DOHH2 (cell line): Measurements from ENCODE around the gene CIAPIN1.

Experiments
- H3F3A ChIP-seq: fragments of 200-600 bp; sonication (generic), shearing (Covaris generic); 2 replicates; pipeline ENCODE4 v1.6.0; 2016; ENCODE audit warnings: antibody characterized with exemption, mild to moderate bottlenecking; ENCODE audit not compliant: control insufficient read depth, insufficient read depth
- H3K27ac ChIP-seq: fragments of 200-600 bp; sonication (generic); 2 replicates; pipeline ENCODE4 v1.5.1; 2014; ENCODE audit warnings: low read depth, mild to moderate bottlenecking, low read length, moderate library complexity
- H3K27me3 ChIP-seq: fragments of 200-600 bp; sonication (generic); 2 replicates; pipeline ENCODE4 v1.6.1; 2014; ENCODE audit warnings: mild to moderate bottlenecking, low read length, mixed read lengths; ENCODE audit not compliant: control insufficient read depth
- H3K36me3 ChIP-seq: fragments of 200-600 bp; sonication (generic); 2 replicates; pipeline ENCODE4 v1.6.1; 2014; ENCODE audit warnings: mild to moderate bottlenecking, low read length, moderate library complexity, mixed read lengths; ENCODE audit not compliant: control insufficient read depth
- H3K4me1 ChIP-seq: fragments of 200-600 bp; sonication (generic); 2 replicates; pipeline ENCODE4 v1.6.1; 2014; ENCODE audit warnings: mild to moderate bottlenecking, low read length, mixed read lengths; ENCODE audit not compliant: control insufficient read depth
- H3K4me2 ChIP-seq: fragments of 200-600 bp; sonication (generic); 2 replicates; pipeline ENCODE4 v1.6.0; 2014; ENCODE audit warnings: mild to moderate bottlenecking, low read length, moderate library complexity
- H3K4me3 ChIP-seq: fragments of 200-600 bp; sonication (generic); 2 replicates; pipeline ENCODE4 v1.5.1; 2014; ENCODE audit warnings: mild to moderate bottlenecking, low read length, mixed read lengths
- H3K79me2 ChIP-seq: fragments of 200-600 bp; sonication (generic); 2 replicates; pipeline ENCODE4 v1.6.1; 2014; ENCODE audit warnings: mild to moderate bottlenecking, low read length, mixed read lengths; ENCODE audit not compliant: control insufficient read depth
- H3K9me2 ChIP-seq: fragments of 200-600 bp; sonication (generic); replicated peaks from 2 replicates; pipeline ENCODE4 v1.6.1; 2014; ENCODE audit warnings: mild to moderate bottlenecking, low read length, mixed read lengths; ENCODE audit not compliant: control insufficient read depth
- H3K9me3 ChIP-seq: fragments of 200-600 bp; sonication (generic); 2 replicates; pipeline ENCODE4 v1.6.1; 2014; ENCODE audit warnings: antibody characterized with exemption, low read length, mixed read lengths; ENCODE audit not compliant: control insufficient read depth, insufficient read depth
- H4K20me1 ChIP-seq: fragments of 200-600 bp; sonication (generic); 2 replicates; pipeline ENCODE4 v1.6.0; 2014; ENCODE audit warnings: low read depth, mild to moderate bottlenecking, antibody characterized with exemption, low read length, moderate library complexity; ENCODE audit not compliant: control insufficient read depth, insufficient read depth
- CTCF ChIP-seq: fragments of 200-600 bp; sonication (generic); IDR thresholded peaks from one replicate; pipeline ENCODE4 v1.5.1; 2014; ENCODE audit warnings: antibody characterized with exemption, mild to moderate bottlenecking, low read depth, low read length; ENCODE audit not compliant: poor library complexity, severe bottlenecking
- EZH2phosphoT487 ChIP-seq: fragments of 200-600 bp; sonication (generic); IDR thresholded peaks from 2 replicates; pipeline ENCODE4 v1.6.1; 2017; ENCODE audit warnings: borderline replicate concordance, mild to moderate bottlenecking, antibody characterized with exemption, low read length, moderate library complexity, mixed read lengths

CIAPIN1 gene

GRCh38 chr16:57469917-57470470, 22.8 kb upstream of the CIAPIN1 start:
- no peak overlapping the region for H3K4me3 ChIP-seq
- H3F3A ChIP-seq: 0 out of 2 replicates have a peak, but pooled peaks cover 2% of the 10 kb centered on the region
- no peaks in the 10 kb centered on the region; the same call in 1 of the 2 replicates for H3K79me2 ChIP-seq

GRCh38 chr16:57469046-57469445, 21.9 kb upstream of the CIAPIN1 start:
- TF ChIP-seq CTCF (no peak), EZH2phosphoT487 (no peak)
- Histone ChIP-seq H3K79me2 (peaks cover 7% of the 10 kb centered on the region), H3K27ac (no peak overlapping the region)

More at GRCh38 chr16:57469917-57470470, 22.8 kb upstream of the CIAPIN1 start:
- Histone ChIP-seq H3K4me1 (peaks cover 4% of the 10 kb centered on the region), H3K9me2 (no peaks in the 10 kb centered on the region), H3K27ac (no peak overlapping the region), H3K9me3 (no peaks in the 10 kb centered on the region), H3K36me3 (peaks cover 65% of the 10 kb centered on the region), H3K27me3 (no peaks in the 10 kb centered on the region), H3K4me2 (no peak overlapping the region), H4K20me1 (0 out of 2 replicates have a peak, but pooled peaks cover 2% of the 10 kb centered on the region)
- TF ChIP-seq CTCF (no peak), EZH2phosphoT487 (no peak)

GRCh38 chr16:57468346-57468745, 21.2 kb upstream of the CIAPIN1 start:
- H3K9me3 ChIP-seq: no peaks in the 10 kb centered on the region
- peaks cover 14% of the 10 kb centered on the region for H3K79me2 ChIP-seq
- no peaks in the 10 kb centered on the region for H3K27me3 ChIP-seq
- H3K4me3 ChIP-seq: no peak overlapping the region
- H4K20me1 ChIP-seq: 0 out of 2 replicates have a peak, but pooled peaks cover 2% of the 10 kb centered on the region
- H3F3A ChIP-seq: 0 out of 2 replicates have a peak, but pooled peaks cover 2% of the 10 kb centered on the region
- H3K36me3 ChIP-seq: peaks cover 77% of the 10 kb centered on the region
- H3K4me2 ChIP-seq: no peak overlapping the region
- peaks cover 5% of the 10 kb centered on the region for H3K4me1 ChIP-seq
- TF ChIP-seq EZH2phosphoT487: no peak
- no peak for TF ChIP-seq CTCF
- H3K27ac ChIP-seq: no peak overlapping the region
- no peaks in the 10 kb centered on the region for H3K9me2 ChIP-seq

More at GRCh38 chr16:57469046-57469445, 21.9 kb upstream of the CIAPIN1 start:
- 0 out of 2 replicates have a peak, but pooled peaks cover 2% of the 10 kb centered on the region for H4K20me1 ChIP-seq
- no peaks in the 10 kb centered on the region; the same call in 1 of the 2 replicates for H3K4me1 ChIP-seq
- 0 out of 2 replicates have a peak, but pooled peaks cover 2% of the 10 kb centered on the region for H3F3A ChIP-seq
- no peak overlapping the region for H3K4me3 ChIP-seq
- no peaks in the 10 kb centered on the region for H3K9me3 ChIP-seq
- no peaks in the 10 kb centered on the region for H3K9me2 ChIP-seq
- peaks cover 72% of the 10 kb centered on the region for H3K36me3 ChIP-seq
- H3K4me2 ChIP-seq: no peak overlapping the region
- no peaks in the 10 kb centered on the region for H3K27me3 ChIP-seq
